HepG2 (cell line): ENCODE measurements around the gene CLEC20A. TPM values are rescaled to one million over a fixed set of nuclear protein-coding genes. Genes with fewer than 3 reads are reported as not detected.

ENCODE experiments used
- ATF7 ChIP-seq, 2 experiments: fragments of 450-650 bp in 1 of 2; sonication (generic) in 1 of 2; formaldehyde crosslinking in 1 of 2; IDR thresholded peaks; 2 replicates each; pipeline versions ENCODE4 v1.4.0 to v1.6.1; 2016 to 2020; ENCODE audit warnings: antibody characterized with exemption in 1 of 2, mild to moderate bottlenecking in 1 of 2, missing genetic modification reagents in 1 of 2
- CAMTA2 ChIP-seq: sonication (generic); formaldehyde crosslinking; IDR thresholded peaks from 2 replicates; pipeline ENCODE4 v1.4.0; 2020; ENCODE audit warnings: mild to moderate bottlenecking, missing genetic modification reagents, borderline replicate concordance
- CBX1 ChIP-seq: IDR thresholded peaks from one replicate; pipeline ENCODE4 v1.6.1; 2016; ENCODE audit warnings: antibody characterized with exemption, low read depth
- E2F1 ChIP-seq: sonication (generic); formaldehyde crosslinking; IDR thresholded peaks from 2 replicates; pipeline ENCODE4 v1.5.0; 2020; ENCODE audit warnings: missing genetic modification reagents
- FOXJ3 ChIP-seq: sonication (generic); formaldehyde crosslinking; IDR thresholded peaks from 2 replicates; pipeline ENCODE4 v1.4.0; 2020; ENCODE audit warnings: missing genetic modification reagents, mild to moderate bottlenecking, borderline replicate concordance
- HIVEP1 ChIP-seq: sonication (generic); formaldehyde crosslinking; IDR thresholded peaks from 2 replicates; pipeline ENCODE4 v1.4.0; 2020; ENCODE audit warnings: mild to moderate bottlenecking, missing genetic modification reagents
- HOMEZ ChIP-seq: IDR thresholded peaks from 2 replicates; pipeline ENCODE4 v1.6.1; 2016; ENCODE audit warnings: low read depth
- IRF2 ChIP-seq: IDR thresholded peaks from 2 replicates; pipeline ENCODE4 v1.6.1; 2018; ENCODE audit warnings: missing genetic modification reagents, missing compliant biosample characterization
- KDM5B ChIP-seq: sonication (generic); formaldehyde crosslinking; IDR thresholded peaks from 2 replicates; pipeline ENCODE4 v1.4.0; 2020; ENCODE audit warnings: missing genetic modification reagents, mild to moderate bottlenecking, borderline replicate concordance
- PAXIP1 ChIP-seq: sonication (generic); formaldehyde crosslinking; conservative IDR thresholded peaks from 2 replicates; pipeline ENCODE4 v1.4.0; 2020; ENCODE audit warnings: mild to moderate bottlenecking, missing genetic modification reagents, moderate library complexity
- POGZ ChIP-seq: sonication (generic); formaldehyde crosslinking; IDR thresholded peaks from 2 replicates; pipeline ENCODE4 v1.4.0; 2020; ENCODE audit warnings: mild to moderate bottlenecking, missing genetic modification reagents
- POLR2AphosphoS5 ChIP-seq: IDR thresholded peaks from 2 replicates; pipeline ENCODE4 v1.6.1; 2012; ENCODE audit warnings: low read depth, low read length
- POLR2G ChIP-seq: fragments of 200-400 bp; formaldehyde crosslinking; IDR thresholded peaks from 2 replicates; pipeline ENCODE4 v1.6.1; 2018; ENCODE audit warnings: mild to moderate bottlenecking, low read depth, low read length, moderate library complexity
- SALL1 ChIP-seq: sonication (generic); formaldehyde crosslinking; IDR thresholded peaks from 2 replicates; pipeline ENCODE4 v1.8.0; 2022; ENCODE audit warnings: mild to moderate bottlenecking, missing genetic modification reagents
- ZNF484 ChIP-seq: sonication (generic); formaldehyde crosslinking; IDR thresholded peaks from 2 replicates; pipeline ENCODE4 v1.5.1; 2020; ENCODE audit warnings: mild to moderate bottlenecking, low read depth, missing genetic modification reagents, borderline replicate concordance
- ZNF543 ChIP-seq: sonication (generic); formaldehyde crosslinking; IDR thresholded peaks from 2 replicates; pipeline ENCODE4 v1.4.0; 2020; ENCODE audit warnings: mild to moderate bottlenecking, missing genetic modification reagents
- ZNF605 ChIP-seq: sonication (generic); formaldehyde crosslinking; IDR thresholded peaks from 2 replicates; pipeline ENCODE4 v1.8.0; 2022; ENCODE audit warnings: mild to moderate bottlenecking, missing genetic modification reagents
- ZSCAN12 ChIP-seq: sonication (generic); formaldehyde crosslinking; IDR thresholded peaks from 2 replicates; pipeline ENCODE4 v1.9.0; 2021; ENCODE audit warnings: mild to moderate bottlenecking, missing genetic modification reagents
- polyA plus RNA-seq, 8 experiments: library from polyadenylated mRNA; depleted of rRNA in 3 of 8; stranded (reverse) in 7 of 8; unstranded in 1 of 8; fragments of >200 nt; fragmentation: Illumina TruSeq in 4 of 8; extraction: Trizol in 4 of 8; gene quantifications; 2 replicates each; pipeline versions ENCODE4 v1.2.1 to v1.2.3, GENCODE V29; 2011 to 2016; ENCODE audit warnings: low read depth in 4 of 8, missing spikeins in 1 of 8, mixed read lengths in 1 of 8; ENCODE audit not compliant: insufficient read depth in 1 of 8
- total RNA-seq, 5 experiments: library from RNA; depleted of rRNA; stranded (reverse); fragments of >200 nt; fragmentation: Illumina TruSeq; extraction: Trizol; gene quantifications; 2 replicates each; pipeline ENCODE4 v1.2.3, GENCODE V29; 2016; ENCODE audit warnings: low read depth in 1 of 5

CLEC20A gene
- total and polyA plus RNA-seq, 2 of the 13 experiments (the other 11 are each of a cell fraction or from before 2014, with no cell fraction given) = not detected

- no peak for TF ChIP-seq ZNF484
- peak; percentile 90 for TF ChIP-seq POGZ (CRISPR knock-in tag)
- TF ChIP-seq CAMTA2 (CRISPR knock-in tag) = 0 out of 2 replicates have a peak, but pooled peaks have one; percentile 14
- 0 out of 2 replicates have a peak, but pooled peaks have one; percentile 24 for TF ChIP-seq ZSCAN12 (CRISPR knock-in tag)
- peak; percentile 87 for TF ChIP-seq SALL1 (CRISPR knock-in tag)
- TF ChIP-seq FOXJ3 = peak; percentile 73; the same call in 1 of the 2 replicates
- TF ChIP-seq POLR2G = peak; percentile 87
- TF ChIP-seq ZNF543 (CRISPR knock-in tag) = peak; percentile 99
- peak; percentile 90 for TF ChIP-seq POLR2AphosphoS5
- peak; percentile 33; the same call in 1 of the 2 replicates for TF ChIP-seq E2F1 (CRISPR knock-in tag)
- peak; percentile 51 for TF ChIP-seq CBX1
- peak; percentile 63; the same call in 1 of the 2 replicates for TF ChIP-seq HIVEP1 (CRISPR knock-in tag)
- TF ChIP-seq ZNF605 = peak; percentile 55; the same call in 1 of the 2 replicates
- no peak for TF ChIP-seq ATF7 (IDR thresholded peaks at IDR 0.05)
- TF ChIP-seq ATF7 (CRISPR knock-in tag; IDR thresholded peaks at IDR 0.05) = 0 out of 2 replicates have a peak, but pooled peaks have one; percentile 27
- TF ChIP-seq IRF2 (CRISPR knock-in tag) = peak; percentile 66; the same call in 1 of the 2 replicates
- TF ChIP-seq PAXIP1 = peak; percentile 92
- peak; percentile 78 for TF ChIP-seq HOMEZ (CRISPR knock-in tag)
- peak; percentile 90 for TF ChIP-seq KDM5B (CRISPR knock-in tag)
These were observed 45.2 kb upstream of the CLEC20A start (continued) for GRCh38 chr1:178541829-178542553.
